ENCODE results near the gene ALDH1A2. TPM values are rescaled to one million over a fixed set of nuclear protein-coding genes. Genes with fewer than 3 reads are reported as not detected.

Gene ALDH1A2
- total RNA-seq, 1 experiment from 2014 or later: 1.5 TPM

- CTCF ChIA-PET: no interaction called here
- no TSS peak for BruUV-seq (replicated peaks)
- Histone ChIP-seq H3K4me1 (ENCODE audit: insufficient read depth, low read length, poor library complexity, severe bottlenecking) (no peaks in the 10 kb centered on the region), H3K27ac (ENCODE audit: low read depth, low read length, poor library complexity, severe bottlenecking) (no peak overlapping the region), H3K36me3 (ENCODE audit: insufficient read depth, low read length, poor library complexity, severe bottlenecking) (no peaks in the 10 kb centered on the region), H3K9me3 (ENCODE audit: low read depth, low read length, poor library complexity, severe bottlenecking) (no peaks in the 10 kb centered on the region), H3K4me3 (ENCODE audit: low read depth, low read length, poor library complexity, severe bottlenecking) (no peak overlapping the region), H3K27me3 (replicated peaks; ENCODE audit: insufficient read depth, low read depth, low read length, poor library complexity) (peaks cover 61% of the 10 kb centered on the region)
- POLR2A ChIA-PET (ENCODE audit: low non-redundant PET): no interaction called here
- no peak for TF ChIP-seq EZH2 (IDR thresholded peaks at IDR 0.05; ENCODE audit: borderline replicate concordance, low read depth, low read length, poor library complexity, severe bottlenecking)
- TF ChIP-seq, protein P1, sequence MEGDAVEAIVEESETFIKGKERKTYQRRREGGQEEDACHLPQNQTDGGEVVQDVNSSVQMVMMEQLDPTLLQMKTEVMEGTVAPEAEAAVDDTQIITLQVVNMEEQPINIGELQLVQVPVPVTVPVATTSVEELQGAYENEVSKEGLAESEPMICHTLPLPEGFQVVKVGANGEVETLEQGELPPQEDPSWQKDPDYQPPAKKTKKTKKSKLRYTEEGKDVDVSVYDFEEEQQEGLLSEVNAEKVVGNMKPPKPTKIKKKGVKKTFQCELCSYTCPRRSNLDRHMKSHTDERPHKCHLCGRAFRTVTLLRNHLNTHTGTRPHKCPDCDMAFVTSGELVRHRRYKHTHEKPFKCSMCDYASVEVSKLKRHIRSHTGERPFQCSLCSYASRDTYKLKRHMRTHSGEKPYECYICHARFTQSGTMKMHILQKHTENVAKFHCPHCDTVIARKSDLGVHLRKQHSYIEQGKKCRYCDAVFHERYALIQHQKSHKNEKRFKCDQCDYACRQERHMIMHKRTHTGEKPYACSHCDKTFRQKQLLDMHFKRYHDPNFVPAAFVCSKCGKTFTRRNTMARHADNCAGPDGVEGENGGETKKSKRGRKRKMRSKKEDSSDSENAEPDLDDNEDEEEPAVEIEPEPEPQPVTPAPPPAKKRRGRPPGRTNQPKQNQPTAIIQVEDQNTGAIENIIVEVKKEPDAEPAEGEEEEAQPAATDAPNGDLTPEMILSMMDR (conservative IDR thresholded peaks at IDR 0.05; ENCODE audit: low read depth, low read length): no peak
- intact Hi-C loops (cut with micrococcal nuclease; ENCODE audit: unreplicated experiment): no loop called here
- no peak for DNase-seq (ENCODE audit: low spot score)
Measured at GRCh38 chr15:58057559-58057958, 8.0 kb downstream of the ALDH1A2 start.

DNA sequence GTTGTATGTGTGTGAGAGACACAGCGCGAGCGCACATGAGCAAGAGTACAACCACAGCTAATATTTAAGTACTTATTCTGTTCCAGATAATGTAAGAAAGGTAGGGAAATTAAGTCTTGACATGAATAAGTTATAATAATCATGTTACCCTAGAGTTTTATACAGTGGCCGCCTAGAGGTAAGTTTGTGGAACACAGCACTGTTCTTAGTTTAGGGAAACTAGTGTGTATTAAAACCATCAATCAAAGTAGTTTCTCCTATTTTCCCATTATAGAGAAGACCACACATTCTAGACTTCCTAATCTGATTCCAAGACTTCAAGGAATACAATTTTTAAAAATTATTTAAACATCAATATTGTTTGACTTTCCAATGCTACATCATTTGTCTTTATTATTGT is 9.5 kb downstream of the ALDH1A2 start:
- TF ChIP-seq EZH2 (IDR thresholded peaks at IDR 0.05; ENCODE audit: borderline replicate concordance, low read depth, low read length, poor library complexity, severe bottlenecking): no peak
- TF ChIP-seq, protein P1 (conservative IDR thresholded peaks at IDR 0.05; ENCODE audit: low read depth, low read length): peak; percentile 38; the same call in 1 of the 2 replicates
- H3K9me3 ChIP-seq (ENCODE audit: low read depth, low read length, poor library complexity, severe bottlenecking): no peaks in the 10 kb centered on the region
- CTCF ChIA-PET: no interaction called here
- peaks cover 46% of the 10 kb centered on the region for H3K27me3 ChIP-seq (replicated peaks; ENCODE audit: insufficient read depth, low read depth, low read length, poor library complexity)
- no peak overlapping the region for H3K4me3 ChIP-seq (ENCODE audit: low read depth, low read length, poor library complexity, severe bottlenecking)
- intact Hi-C loops (cut with micrococcal nuclease; ENCODE audit: unreplicated experiment): no loop called here
- H3K36me3 ChIP-seq (ENCODE audit: insufficient read depth, low read length, poor library complexity, severe bottlenecking): no peaks in the 10 kb centered on the region
- POLR2A ChIA-PET (ENCODE audit: low non-redundant PET): no interaction called here
- DNase-seq (ENCODE audit: low spot score): no peak
- no TSS peak for BruUV-seq (replicated peaks)
- H3K27ac ChIP-seq (ENCODE audit: low read depth, low read length, poor library complexity, severe bottlenecking): no peak overlapping the region
- H3K4me1 ChIP-seq (ENCODE audit: insufficient read depth, low read length, poor library complexity, severe bottlenecking): no peaks in the 10 kb centered on the region

- H3K27me3 ChIP-seq (replicated peaks; ENCODE audit: insufficient read depth, low read depth, low read length, poor library complexity): peaks cover 45% of the 10 kb centered on the region
- H3K4me3 ChIP-seq (ENCODE audit: low read depth, low read length, poor library complexity, severe bottlenecking): no peak overlapping the region
- no TSS peak for BruUV-seq (replicated peaks)
- H3K9me3 ChIP-seq (ENCODE audit: low read depth, low read length, poor library complexity, severe bottlenecking): no peaks in the 10 kb centered on the region
- DNase-seq (ENCODE audit: low spot score): peak; percentile 57
- ChIA-PET POLR2A (ENCODE audit: low non-redundant PET) (interaction anchor here (0.7 kb wide), 1 partner anchor 41 kb away, joined by 3 read pairs; no protein-coding TSS in a partner anchor), CTCF (no interaction called here)
- intact Hi-C loops (cut with micrococcal nuclease; ENCODE audit: unreplicated experiment): no loop called here
- no peak overlapping the region for H3K27ac ChIP-seq (ENCODE audit: low read depth, low read length, poor library complexity, severe bottlenecking)
- no peak for TF ChIP-seq EZH2 (IDR thresholded peaks at IDR 0.05; ENCODE audit: borderline replicate concordance, low read depth, low read length, poor library complexity, severe bottlenecking)
- TF ChIP-seq, protein P1 (conservative IDR thresholded peaks at IDR 0.05; ENCODE audit: low read depth, low read length): no peak
- no peaks in the 10 kb centered on the region for H3K36me3 ChIP-seq (ENCODE audit: insufficient read depth, low read length, poor library complexity, severe bottlenecking)
- no peaks in the 10 kb centered on the region for H3K4me1 ChIP-seq (ENCODE audit: insufficient read depth, low read length, poor library complexity, severe bottlenecking)
Measured at GRCh38 chr15:58053315-58054153, 12.0 kb downstream of the ALDH1A2 start.
